Activated naive CD8-positive, alpha-beta T cell treated with anti-CD3 and anti-CD28 coated beads, Interleukin-2, amount 10 ng/mL, durations not matched to agents 7 days and 5 days (primary cell): ENCODE data around the gene DCAF11. TPM values are rescaled to one million over a fixed set of nuclear protein-coding genes. Genes with fewer than 3 reads are reported as not detected.

ENCODE experiments used
- ATAC-seq: fragments of 150-1000 bp; cut with Tn5 transposase; one replicate; pipeline ENCODE4 v1.10.0; 2021; ENCODE audit warnings: low read depth, moderate library complexity
- POLR2A ChIA-PET: fragments of 350-600 bp; sonication (Branson Sonifier 250); formaldehyde crosslinking; loops from one replicate; lab custom pipeline; 2021; ENCODE audit warnings: antibody characterized with exemption; lab: Charles Lee
- DNase-seq: peaks from one replicate; pipeline ENCODE4 v3.0.0; 2021
- H3K27ac Mint-ChIP-seq: one replicate; pipeline ENCODE4 v1.8.0; 2022; ENCODE audit warnings: mild to moderate bottlenecking, mixed read lengths
- H3K27me3 Mint-ChIP-seq: one replicate; pipeline ENCODE4 v1.8.0; 2022; ENCODE audit warnings: mild to moderate bottlenecking, moderate library complexity, mixed read lengths
- H3K36me3 Mint-ChIP-seq: one replicate; pipeline ENCODE4 v1.8.0; 2021; ENCODE audit warnings: mild to moderate bottlenecking, mixed read lengths
- H3K4me1 Mint-ChIP-seq: one replicate; pipeline ENCODE4 v1.8.0; 2021; ENCODE audit warnings: mixed read lengths
- H3K4me3 Mint-ChIP-seq: one replicate; pipeline ENCODE4 v1.8.0; 2022; ENCODE audit warnings: mild to moderate bottlenecking, moderate library complexity, mixed read lengths
- H3K9me3 Mint-ChIP-seq: one replicate; pipeline ENCODE4 v1.8.0; 2021; ENCODE audit warnings: mixed read lengths
- total RNA-seq, 2 experiments: library from RNA; stranded (reverse); gene quantifications; one replicate each; pipeline ENCODE4 v1.2.3, GENCODE V29; 2021

The DCAF11 gene
- total RNA-seq, 2 experiments from 2014 or later = 100 to 105 TPM

- Mint-ChIP-seq H3K27me3 (peaks cover 2% of the 10 kb centered on the region), H3K27ac (no peak overlapping the region), H3K9me3 (no peaks in the 10 kb centered on the region), H3K36me3 (no peaks in the 10 kb centered on the region), H3K4me1 (peaks cover 15% of the 10 kb centered on the region), H3K4me3 (no peak overlapping the region)
- no peak for ATAC-seq
- no peak for DNase-seq
- POLR2A ChIA-PET = interaction anchor here (0.6 to 1.2 kb wide), 4 partner anchors 8 to 1483 kb away, joined by 3 to 7 read pairs (median 4); no protein-coding TSS in a partner anchor
Observed at GRCh38 chr14:24072881-24073877, 41.4 kb upstream of the DCAF11 start.

GRCh38 chr14:24074625-24075484 is 39.7 kb upstream of the DCAF11 start:
- no peaks in the 10 kb centered on the region for H3K36me3 Mint-ChIP-seq
- no peak overlapping the region for H3K4me3 Mint-ChIP-seq
- H3K4me1 Mint-ChIP-seq = peaks cover 15% of the 10 kb centered on the region

GRCh38 chr14:24075485-24076301 is 38.9 kb upstream of the DCAF11 start:
- no peak for DNase-seq
- Mint-ChIP-seq H3K27me3 (no peaks in the 10 kb centered on the region), H3K36me3 (no peaks in the 10 kb centered on the region), H3K9me3 (no peaks in the 10 kb centered on the region), H3K4me1 (peaks cover 24% of the 10 kb centered on the region), H3K27ac (peak overlapping the region; percentile 89), H3K4me3 (peak overlapping the region; percentile 68)
- ATAC-seq = peak; percentile 65
- POLR2A ChIA-PET = interaction anchor here (0.7 to 1.9 kb wide), 7 partner anchors 18 to 85 kb away, joined by 3 to 8 read pairs (median 4); partner anchors contain the start of genes DCAF11, NRL and PCK2

More at GRCh38 chr14:24074625-24075484, 39.7 kb upstream of the DCAF11 start:
- H3K27me3 Mint-ChIP-seq = peaks cover 2% of the 10 kb centered on the region
- no peak for ATAC-seq
- no peaks in the 10 kb centered on the region for H3K9me3 Mint-ChIP-seq
- POLR2A ChIA-PET = interaction anchor here (0.7 to 1.9 kb wide), 6 partner anchors 17 to 357 kb away, joined by 3 to 8 read pairs (median 4); partner anchors contain the start of genes DCAF11, NRL and PCK2
- no peak for DNase-seq
- peak overlapping the region; percentile 89 for H3K27ac Mint-ChIP-seq

GRCh38 chr14:24076302-24076601 is 38.3 kb upstream of the DCAF11 start:
- Mint-ChIP-seq H3K4me1 (peaks cover 27% of the 10 kb centered on the region), H3K4me3 (no peak overlapping the region), H3K36me3 (no peaks in the 10 kb centered on the region), H3K9me3 (no peaks in the 10 kb centered on the region), H3K27ac (no peak overlapping the region), H3K27me3 (no peaks in the 10 kb centered on the region)
- DNase-seq (no peak), ATAC-seq (no peak)
- POLR2A ChIA-PET = interaction anchor here (1.3 to 1.9 kb wide), 5 partner anchors 18 to 84 kb away, joined by 4 to 8 read pairs (median 4); partner anchors contain the start of genes DCAF11, NRL and PCK2

GRCh38 chr14:24077086-24077485 is 37.5 kb upstream of the DCAF11 start:
- Mint-ChIP-seq H3K27ac (no peak overlapping the region), H3K27me3 (no peaks in the 10 kb centered on the region)

GRCh38 chr14:24078146-24078545 is 36.4 kb upstream of the DCAF11 start:
- Mint-ChIP-seq H3K27ac (no peak overlapping the region), H3K4me1 (peaks cover 33% of the 10 kb centered on the region), H3K4me3 (no peak overlapping the region), H3K36me3 (no peaks in the 10 kb centered on the region), H3K27me3 (no peaks in the 10 kb centered on the region), H3K9me3 (no peaks in the 10 kb centered on the region)
- POLR2A ChIA-PET = interaction anchor here (4.9 kb wide), 1 partner anchor 16 kb away, joined by 71 read pairs; the partner anchor contains the start of gene PCK2
- ATAC-seq (no peak), DNase-seq (no peak)

More at GRCh38 chr14:24077086-24077485, 37.5 kb upstream of the DCAF11 start:
- no peak overlapping the region for H3K4me3 Mint-ChIP-seq
- H3K36me3 Mint-ChIP-seq = no peaks in the 10 kb centered on the region
- ATAC-seq (no peak), DNase-seq (no peak)
- peaks cover 30% of the 10 kb centered on the region for H3K4me1 Mint-ChIP-seq
- POLR2A ChIA-PET = interaction anchor here (1.4 kb wide), 1 partner anchor 17 kb away, joined by 4 read pairs; the partner anchor contains the start of gene PCK2
- H3K9me3 Mint-ChIP-seq = no peaks in the 10 kb centered on the region

GRCh38 chr14:24079491-24080141 is 35.0 kb upstream of the DCAF11 start:
- Mint-ChIP-seq H3K4me3 (no peak overlapping the region), H3K27me3 (no peaks in the 10 kb centered on the region), H3K4me1 (peaks cover 33% of the 10 kb centered on the region), H3K9me3 (no peaks in the 10 kb centered on the region), H3K27ac (no peak overlapping the region), H3K36me3 (no peaks in the 10 kb centered on the region)
- DNase-seq (no peak), ATAC-seq (no peak)
- POLR2A ChIA-PET = interaction anchor here (0.8 to 4.9 kb wide), 6 partner anchors 15 to 82 kb away, joined by 5 to 71 read pairs (median 21); partner anchors contain the start of genes CARMIL3, DCAF11, IRF9 and NRL

- POLR2A ChIA-PET = interaction anchor here (0.8 to 4.9 kb wide), 12 partner anchors 9 to 109 kb away, joined by 3 to 71 read pairs (median 12); partner anchors contain the start of genes CARMIL3, CPNE6, DCAF11 and IPO4
- ATAC-seq = no peak
- Mint-ChIP-seq H3K36me3 (no peaks in the 10 kb centered on the region), H3K27me3 (no peaks in the 10 kb centered on the region), H3K4me1 (peaks cover 31% of the 10 kb centered on the region), H3K4me3 (peak overlapping the region; percentile 80), H3K9me3 (no peaks in the 10 kb centered on the region), H3K27ac (peak overlapping the region; percentile 87)
- DNase-seq = no peak
Observed at GRCh38 chr14:24080142-24080530, 34.4 kb upstream of the DCAF11 start.

GRCh38 chr14:24080888-24081738 is 33.5 kb upstream of the DCAF11 start:
- peak overlapping the region; percentile 80 for H3K4me3 Mint-ChIP-seq
- no peaks in the 10 kb centered on the region for H3K27me3 Mint-ChIP-seq
- peak overlapping the region; percentile 87 for H3K27ac Mint-ChIP-seq
- ATAC-seq (peak; percentile 93), DNase-seq (peak; percentile 86)
- peaks cover 21% of the 10 kb centered on the region for H3K4me1 Mint-ChIP-seq
- H3K36me3 Mint-ChIP-seq = no peaks in the 10 kb centered on the region
- POLR2A ChIA-PET = interaction anchor here (0.6 to 4.9 kb wide), 18 partner anchors 8 to 455 kb away, joined by 3 to 71 read pairs (median 7); partner anchors contain the start of genes CARMIL3, CPNE6, DCAF11 and DHRS4L2
- H3K9me3 Mint-ChIP-seq = no peaks in the 10 kb centered on the region

GRCh38 chr14:24081739-24082211 is 32.8 kb upstream of the DCAF11 start:
- H3K4me1 Mint-ChIP-seq = peaks cover 18% of the 10 kb centered on the region
- POLR2A ChIA-PET = interaction anchor here (0.6 to 4.9 kb wide), 16 partner anchors 9 to 455 kb away, joined by 3 to 71 read pairs (median 10); partner anchors contain the start of genes CARMIL3, CPNE6, DCAF11 and DHRS4L2
- H3K9me3 Mint-ChIP-seq = no peaks in the 10 kb centered on the region
- no peaks in the 10 kb centered on the region for H3K27me3 Mint-ChIP-seq
- H3K36me3 Mint-ChIP-seq = no peaks in the 10 kb centered on the region
- DNase-seq (no peak), ATAC-seq (no peak)
- peak overlapping the region; percentile 77 for H3K4me3 Mint-ChIP-seq
- H3K27ac Mint-ChIP-seq = peak overlapping the region; percentile 87
